Transverse colon (tissue), 4 donors: ENCODE measurements around the gene SCYL1.
A peak's percentile ranks its signal among the peaks of the same experiment; 100 is the strongest.

ENCODE experiments used
- CTCF ChIP-seq, 5 experiments: fragments of 200-600 bp in 3 of 5; fragments of 450-650 bp in 2 of 5; sonication (generic) in 3 of 5; IDR thresholded peaks; 1 replicate in 2 of 5; 2 replicates in 3 of 5; pipeline ENCODE4 v1.5.1; 2016 to 2017; ENCODE audit warnings: antibody characterized with exemption in 5 of 5, inconsistent platforms in 3 of 5, mild to moderate bottlenecking in 2 of 5, moderate library complexity in 1 of 5
- POLR2AphosphoS5 ChIP-seq, 3 donors: sonication (generic); formaldehyde crosslinking; IDR thresholded peaks; one replicate each; pipeline ENCODE4 v1.6.1; 2016; ENCODE audit warnings: antibody characterized with exemption in 3 of 3

DNA sequence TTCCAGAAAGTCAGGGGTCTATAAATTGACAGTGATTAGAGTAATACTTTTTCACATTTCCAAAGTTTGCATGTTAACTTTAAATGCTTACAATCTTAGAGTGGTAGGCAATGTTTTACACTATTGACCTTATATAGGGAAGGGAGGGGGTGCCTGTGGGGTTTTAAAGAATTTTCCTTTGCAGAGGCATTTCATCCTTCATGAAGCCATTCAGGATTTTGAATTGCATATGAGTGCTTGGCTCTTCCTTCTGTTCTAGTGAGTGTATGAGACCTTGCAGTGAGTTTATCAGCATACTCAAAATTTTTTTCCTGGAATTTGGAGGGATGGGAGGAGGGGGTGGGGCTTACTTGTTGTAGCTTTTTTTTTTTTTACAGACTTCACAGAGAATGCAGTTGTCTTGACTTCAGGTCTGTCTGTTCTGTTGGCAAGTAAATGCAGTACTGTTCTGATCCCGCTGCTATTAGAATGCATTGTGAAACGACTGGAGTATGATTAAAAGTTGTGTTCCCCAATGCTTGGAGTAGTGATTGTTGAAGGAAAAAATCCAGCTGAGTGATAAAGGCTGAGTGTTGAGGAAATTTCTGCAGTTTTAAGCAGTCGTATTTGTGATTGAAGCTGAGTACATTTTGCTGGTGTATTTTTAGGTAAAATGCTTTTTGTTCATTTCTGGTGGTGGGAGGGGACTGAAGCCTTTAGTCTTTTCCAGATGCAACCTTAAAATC is 20.8 kb upstream of the SCYL1 start:
- TF ChIP-seq CTCF (IDR thresholded peaks at IDR 0.05) = no peak
- TF ChIP-seq POLR2AphosphoS5 (IDR thresholded peaks at IDR 0.05) = peak; percentile 76 to 88 (median 84)
